Measurements from ENCODE around the gene KIRREL2.

DNA sequence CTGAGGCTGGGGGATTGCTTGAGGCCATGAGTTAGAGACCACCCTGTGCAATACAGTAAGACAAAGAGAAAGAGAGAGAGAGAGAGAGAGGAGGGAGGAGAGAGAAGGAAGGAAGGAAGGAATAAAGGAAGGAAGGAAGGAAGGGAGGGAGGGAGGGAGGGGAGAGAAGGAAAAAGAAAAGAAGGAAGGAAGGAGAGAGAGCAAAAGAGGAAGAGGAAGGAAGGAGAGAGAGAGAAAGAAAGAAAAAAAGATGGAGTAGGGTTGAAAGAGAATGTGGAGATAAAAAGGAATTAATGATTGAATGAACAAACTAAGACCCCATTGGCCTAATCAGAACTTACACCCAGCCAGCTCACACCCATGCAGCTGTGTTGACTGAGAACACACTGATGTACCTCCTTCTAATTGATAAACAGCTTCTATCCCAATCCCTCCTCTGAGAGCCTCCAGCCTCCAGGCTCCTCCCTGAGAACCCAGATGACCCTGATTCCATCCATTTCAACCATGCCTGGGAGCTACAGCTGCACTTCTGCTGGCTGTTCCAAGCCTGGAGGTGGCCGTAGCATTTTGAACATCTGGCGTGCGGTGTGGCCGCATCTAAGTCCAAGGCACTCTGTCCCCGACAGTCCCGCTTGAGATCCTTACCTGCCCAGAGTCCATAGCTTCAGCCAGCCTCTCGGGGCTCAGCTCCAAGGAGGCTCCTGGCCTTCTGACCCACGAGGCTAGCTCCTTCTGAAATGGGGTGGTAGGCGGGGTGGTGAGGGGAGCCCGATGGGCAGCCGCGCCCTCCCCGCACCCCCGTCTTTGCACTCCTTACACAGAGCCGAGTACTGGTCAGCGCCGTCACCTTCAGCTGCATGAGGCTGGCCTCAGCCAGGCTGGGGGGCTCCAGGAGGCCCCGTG, 45.1 kb upstream of the KIRREL2 start:
- TF ChIP-seq BRCA1 (IDR thresholded peaks at IDR 0.05; ENCODE audit: low read depth, low read length) (no peak), POLR2A (IDR thresholded peaks at IDR 0.05; ENCODE audit: control extremely low read depth in 1 of 2, low read depth in 2 of 2, low read length in 2 of 2) (no peak), SP2 (IDR thresholded peaks at IDR 0.05; ENCODE audit: low read length) (no peak), MAFK (IDR thresholded peaks at IDR 0.05; ENCODE audit: low read depth, low read length) (no peak), RAD21 (IDR thresholded peaks at IDR 0.05 in 1 of 2, conservative IDR thresholded peaks at IDR 0.05 in 1 of 2; ENCODE audit: low read depth in 2 of 2, low read length in 2 of 2) (no peak), POLR2AphosphoS5 (IDR thresholded peaks at IDR 0.05; ENCODE audit: low read depth, low read length) (no peak), RBBP5 (IDR thresholded peaks at IDR 0.05; ENCODE audit: borderline replicate concordance, low read depth, low read length) (no peak), SIN3A (conservative IDR thresholded peaks at IDR 0.05 in 1 of 2, IDR thresholded peaks at IDR 0.05 in 1 of 2; ENCODE audit: low read depth in 1 of 2, low read length in 2 of 2) (no peak), KDM5A (IDR thresholded peaks at IDR 0.05; ENCODE audit: low read length) (no peak), HDAC6 (IDR thresholded peaks at IDR 0.05; ENCODE audit: low read depth, low read length) (no peak), ZNF274 (IDR thresholded peaks at IDR 0.05; ENCODE audit: borderline replicate concordance, extremely low read depth, low read length) (no peak)
- TF ChIP-seq, protein P1, sequence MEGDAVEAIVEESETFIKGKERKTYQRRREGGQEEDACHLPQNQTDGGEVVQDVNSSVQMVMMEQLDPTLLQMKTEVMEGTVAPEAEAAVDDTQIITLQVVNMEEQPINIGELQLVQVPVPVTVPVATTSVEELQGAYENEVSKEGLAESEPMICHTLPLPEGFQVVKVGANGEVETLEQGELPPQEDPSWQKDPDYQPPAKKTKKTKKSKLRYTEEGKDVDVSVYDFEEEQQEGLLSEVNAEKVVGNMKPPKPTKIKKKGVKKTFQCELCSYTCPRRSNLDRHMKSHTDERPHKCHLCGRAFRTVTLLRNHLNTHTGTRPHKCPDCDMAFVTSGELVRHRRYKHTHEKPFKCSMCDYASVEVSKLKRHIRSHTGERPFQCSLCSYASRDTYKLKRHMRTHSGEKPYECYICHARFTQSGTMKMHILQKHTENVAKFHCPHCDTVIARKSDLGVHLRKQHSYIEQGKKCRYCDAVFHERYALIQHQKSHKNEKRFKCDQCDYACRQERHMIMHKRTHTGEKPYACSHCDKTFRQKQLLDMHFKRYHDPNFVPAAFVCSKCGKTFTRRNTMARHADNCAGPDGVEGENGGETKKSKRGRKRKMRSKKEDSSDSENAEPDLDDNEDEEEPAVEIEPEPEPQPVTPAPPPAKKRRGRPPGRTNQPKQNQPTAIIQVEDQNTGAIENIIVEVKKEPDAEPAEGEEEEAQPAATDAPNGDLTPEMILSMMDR (IDR thresholded peaks at IDR 0.05; ENCODE audit: control extremely low read depth in 1 of 3, insufficient read depth in 1 of 3, low read depth in 1 of 3, low read length in 3 of 3) = no peak
- TF ChIP-seq, protein P2, sequence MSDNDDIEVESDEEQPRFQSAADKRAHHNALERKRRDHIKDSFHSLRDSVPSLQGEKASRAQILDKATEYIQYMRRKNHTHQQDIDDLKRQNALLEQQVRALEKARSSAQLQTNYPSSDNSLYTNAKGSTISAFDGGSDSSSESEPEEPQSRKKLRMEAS (IDR thresholded peaks at IDR 0.05) = no peak

Data from H1 (cell line).